ENCODE data around the gene NDUFA6. TPM values are rescaled to one million over a fixed set of nuclear protein-coding genes. Genes with fewer than 3 reads are reported as not detected.

Gene NDUFA6
- total and polyA plus RNA-seq, 2 of the 13 experiments (the other 11 are each of a cell fraction or from before 2014, with no cell fraction given) = 68.5 to 87.8 TPM

DNA sequence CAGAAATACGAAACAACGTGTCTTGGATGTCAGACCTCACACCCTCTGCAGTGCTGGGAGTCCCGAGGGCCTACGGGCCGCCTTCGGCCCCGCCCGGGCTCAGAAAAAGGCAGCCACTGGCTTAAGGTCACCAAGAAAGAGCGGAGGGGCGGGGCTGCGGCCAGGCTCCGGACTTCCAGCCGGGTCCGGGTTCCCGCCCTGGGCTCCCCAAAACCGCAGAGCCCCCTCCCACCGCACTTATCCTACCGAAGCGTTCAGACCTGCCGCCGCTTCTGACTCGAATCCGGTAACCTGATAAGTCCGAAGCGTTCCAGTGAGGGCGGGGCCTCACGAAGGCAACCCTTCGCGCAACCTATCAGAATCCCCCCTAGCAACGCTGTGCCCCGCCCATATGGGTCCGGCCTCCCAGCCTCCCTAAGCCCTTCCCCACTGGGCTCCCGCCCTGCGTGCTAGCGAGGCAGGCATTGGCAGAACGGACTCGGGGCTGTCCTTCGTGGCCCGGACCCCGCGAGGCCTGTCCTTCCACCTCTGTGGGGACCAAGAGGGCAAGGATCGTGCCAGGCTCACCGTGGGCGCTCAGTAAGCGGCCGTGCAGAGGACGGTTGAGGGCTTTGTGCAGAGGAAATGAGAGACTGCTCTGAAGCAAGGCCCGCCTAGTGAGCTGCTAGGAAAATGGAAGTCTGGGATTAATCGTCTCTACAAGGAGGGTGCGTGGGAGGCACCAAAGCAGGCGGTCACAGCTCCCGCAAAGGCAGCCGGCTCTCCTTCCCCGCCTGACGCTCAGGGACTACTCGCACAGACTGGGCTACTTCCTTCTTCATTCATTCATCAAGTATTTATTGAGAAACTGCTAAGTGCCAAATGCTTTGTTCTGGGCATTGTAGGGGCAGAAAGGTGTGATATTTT lies 19.8 kb downstream of the NDUFA6 start, which contains the start of gene NAGA (continued):
- TF ChIP-seq, protein P1, sequence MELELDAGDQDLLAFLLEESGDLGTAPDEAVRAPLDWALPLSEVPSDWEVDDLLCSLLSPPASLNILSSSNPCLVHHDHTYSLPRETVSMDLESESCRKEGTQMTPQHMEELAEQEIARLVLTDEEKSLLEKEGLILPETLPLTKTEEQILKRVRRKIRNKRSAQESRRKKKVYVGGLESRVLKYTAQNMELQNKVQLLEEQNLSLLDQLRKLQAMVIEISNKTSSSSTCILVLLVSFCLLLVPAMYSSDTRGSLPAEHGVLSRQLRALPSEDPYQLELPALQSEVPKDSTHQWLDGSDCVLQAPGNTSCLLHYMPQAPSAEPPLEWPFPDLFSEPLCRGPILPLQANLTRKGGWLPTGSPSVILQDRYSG (CRISPR knock-in tag; IDR thresholded peaks at IDR 0.05) = 0 out of 2 replicates have a peak, but pooled peaks have one; percentile 30
- TF ChIP-seq ZNF512B (CRISPR knock-in tag; IDR thresholded peaks at IDR 0.05; ENCODE audit: borderline replicate concordance) = 0 out of 2 replicates have a peak, but pooled peaks have one; percentile 44
- peak; percentile 43; the same call in 1 of the 2 replicates for TF ChIP-seq MEIS1 (CRISPR knock-in tag; IDR thresholded peaks at IDR 0.05; ENCODE audit: borderline replicate concordance)
- TF ChIP-seq ZNF484 (CRISPR knock-in tag; IDR thresholded peaks at IDR 0.05; ENCODE audit: borderline replicate concordance, low read depth) = no peak
- TF ChIP-seq TCF7 (IDR thresholded peaks at IDR 0.05; ENCODE audit: low read depth) = no peak
- no peak for TF ChIP-seq RAD21 (CRISPR knock-in tag; IDR thresholded peaks at IDR 0.05)
- no peak for TF ChIP-seq ZBTB7B (CRISPR knock-in tag; IDR thresholded peaks at IDR 0.05)
- no peak for TF ChIP-seq ZNF549 (CRISPR knock-in tag; IDR thresholded peaks at IDR 0.05)
- no peak for TF ChIP-seq RFX5 (IDR thresholded peaks at IDR 0.05; ENCODE audit: low read depth, low read length)
- TF ChIP-seq NFIC (IDR thresholded peaks at IDR 0.05; ENCODE audit: low read length) = no peak
- no peak for TF ChIP-seq ZNF264 (CRISPR knock-in tag; IDR thresholded peaks at IDR 0.05)
- TF ChIP-seq NONO (IDR thresholded peaks at IDR 0.05) = no peak
- TF ChIP-seq NONO (CRISPR knock-in tag; conservative IDR thresholded peaks at IDR 0.05) = peak; percentile 85
- TF ChIP-seq, protein P2, sequence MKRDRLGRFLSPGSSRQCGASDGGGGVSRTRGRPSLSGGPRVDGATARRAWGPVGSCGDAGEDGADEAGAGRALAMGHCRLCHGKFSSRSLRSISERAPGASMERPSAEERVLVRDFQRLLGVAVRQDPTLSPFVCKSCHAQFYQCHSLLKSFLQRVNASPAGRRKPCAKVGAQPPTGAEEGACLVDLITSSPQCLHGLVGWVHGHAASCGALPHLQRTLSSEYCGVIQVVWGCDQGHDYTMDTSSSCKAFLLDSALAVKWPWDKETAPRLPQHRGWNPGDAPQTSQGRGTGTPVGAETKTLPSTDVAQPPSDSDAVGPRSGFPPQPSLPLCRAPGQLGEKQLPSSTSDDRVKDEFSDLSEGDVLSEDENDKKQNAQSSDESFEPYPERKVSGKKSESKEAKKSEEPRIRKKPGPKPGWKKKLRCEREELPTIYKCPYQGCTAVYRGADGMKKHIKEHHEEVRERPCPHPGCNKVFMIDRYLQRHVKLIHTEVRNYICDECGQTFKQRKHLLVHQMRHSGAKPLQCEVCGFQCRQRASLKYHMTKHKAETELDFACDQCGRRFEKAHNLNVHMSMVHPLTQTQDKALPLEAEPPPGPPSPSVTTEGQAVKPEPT (CRISPR knock-in tag; IDR thresholded peaks at IDR 0.05; ENCODE audit: low read depth) = no peak; the same call in none of the 2 replicates
- TF ChIP-seq, protein P3, sequence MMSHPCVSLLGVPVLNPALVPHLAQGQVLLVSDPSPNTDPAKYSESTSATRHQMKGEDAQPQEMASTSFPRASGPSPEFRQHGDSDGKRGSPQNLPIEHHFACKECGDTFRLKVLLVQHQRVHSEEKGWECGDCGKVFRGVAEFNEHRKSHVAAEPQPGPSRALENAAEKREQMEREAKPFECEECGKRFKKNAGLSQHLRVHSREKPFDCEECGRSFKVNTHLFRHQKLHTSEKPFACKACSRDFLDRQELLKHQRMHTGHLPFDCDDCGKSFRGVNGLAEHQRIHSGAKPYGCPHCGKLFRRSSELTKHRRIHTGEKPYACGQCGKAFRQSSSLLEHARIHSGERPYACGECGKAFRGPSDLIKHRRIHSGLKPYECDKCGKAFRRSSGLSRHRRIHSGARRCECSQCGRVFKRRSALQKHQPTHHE (CRISPR knock-in tag; IDR thresholded peaks at IDR 0.05; ENCODE audit: borderline replicate concordance) = peak; percentile 71; the same call in 1 of the 2 replicates
- 0 out of 2 replicates have a peak, but pooled peaks have one; percentile 69 for TF ChIP-seq ZNF558 (CRISPR knock-in tag; IDR thresholded peaks at IDR 0.05; ENCODE audit: borderline replicate concordance)
- TF ChIP-seq ZNF816 (CRISPR knock-in tag; IDR thresholded peaks at IDR 0.05; ENCODE audit: borderline replicate concordance) = peak; percentile 94

All from HepG2 (cell line).